Measurements from ENCODE around the gene RPS28.

DNA sequence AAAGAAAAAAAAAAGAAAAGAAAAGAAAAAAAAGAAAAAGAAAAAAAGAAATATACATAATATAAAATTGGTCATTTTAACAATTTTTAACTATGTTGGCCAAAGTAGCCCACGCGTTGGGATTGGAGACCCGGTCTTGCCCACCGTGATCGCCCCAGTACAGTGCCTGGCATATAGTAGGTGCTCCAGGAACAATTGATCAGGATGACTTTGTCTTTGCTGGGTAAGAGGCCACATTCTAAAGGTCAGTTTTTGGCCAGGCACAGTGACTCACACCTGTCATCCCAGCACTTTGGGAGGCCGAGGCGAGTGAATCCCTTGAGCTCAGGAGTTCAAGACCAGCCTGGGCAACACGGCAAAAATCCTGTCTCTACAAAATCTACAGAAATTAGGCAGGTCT is 38.9 kb downstream of the RPS28 start:
- TF ChIP-seq, protein P1, sequence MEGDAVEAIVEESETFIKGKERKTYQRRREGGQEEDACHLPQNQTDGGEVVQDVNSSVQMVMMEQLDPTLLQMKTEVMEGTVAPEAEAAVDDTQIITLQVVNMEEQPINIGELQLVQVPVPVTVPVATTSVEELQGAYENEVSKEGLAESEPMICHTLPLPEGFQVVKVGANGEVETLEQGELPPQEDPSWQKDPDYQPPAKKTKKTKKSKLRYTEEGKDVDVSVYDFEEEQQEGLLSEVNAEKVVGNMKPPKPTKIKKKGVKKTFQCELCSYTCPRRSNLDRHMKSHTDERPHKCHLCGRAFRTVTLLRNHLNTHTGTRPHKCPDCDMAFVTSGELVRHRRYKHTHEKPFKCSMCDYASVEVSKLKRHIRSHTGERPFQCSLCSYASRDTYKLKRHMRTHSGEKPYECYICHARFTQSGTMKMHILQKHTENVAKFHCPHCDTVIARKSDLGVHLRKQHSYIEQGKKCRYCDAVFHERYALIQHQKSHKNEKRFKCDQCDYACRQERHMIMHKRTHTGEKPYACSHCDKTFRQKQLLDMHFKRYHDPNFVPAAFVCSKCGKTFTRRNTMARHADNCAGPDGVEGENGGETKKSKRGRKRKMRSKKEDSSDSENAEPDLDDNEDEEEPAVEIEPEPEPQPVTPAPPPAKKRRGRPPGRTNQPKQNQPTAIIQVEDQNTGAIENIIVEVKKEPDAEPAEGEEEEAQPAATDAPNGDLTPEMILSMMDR (IDR thresholded peaks at IDR 0.05; ENCODE audit: poor library complexity), result no peak
- TF ChIP-seq EZH2phosphoT487 (IDR thresholded peaks at IDR 0.05; ENCODE audit: low read depth, severe bottlenecking, unreplicated experiment), result no peak

Measured in hepatocyte (in vitro differentiated cells).